Immature natural killer cell (primary cell): ENCODE data around the gene SSTR5. TPM values are rescaled to one million over a fixed set of nuclear protein-coding genes. Genes with fewer than 3 reads are reported as not detected.
A peak's percentile ranks its signal among the peaks of the same experiment; 100 is the strongest.

Source experiments
- DNase-seq, 3 donors: peaks; one replicate each; pipeline ENCODE4 v3.0.0; 2022; ENCODE audit warnings: mixed read lengths in 1 of 3
- H3K27ac Mint-ChIP-seq, 6 donors: one replicate each; pipeline ENCODE4 v1.8.0; 2020; ENCODE audit warnings: mixed read lengths in 6 of 6, mild to moderate bottlenecking in 5 of 6, inconsistent platforms in 4 of 6, moderate library complexity in 3 of 6
- H3K27me3 Mint-ChIP-seq, 3 donors: one replicate each; pipeline ENCODE4 v1.8.0; 2020 to 2021; ENCODE audit warnings: low read depth in 3 of 3, mild to moderate bottlenecking in 3 of 3, mixed read lengths in 3 of 3, moderate library complexity in 3 of 3, inconsistent platforms in 1 of 3
- H3K36me3 Mint-ChIP-seq, 3 donors: one replicate each; pipeline ENCODE4 v1.8.0; 2020; ENCODE audit warnings: mixed read lengths in 3 of 3, inconsistent platforms in 2 of 3, mild to moderate bottlenecking in 2 of 3
- H3K4me1 Mint-ChIP-seq, 2 donors: one replicate each; pipeline ENCODE4 v1.8.0; 2020; ENCODE audit warnings: inconsistent platforms in 2 of 2, mild to moderate bottlenecking in 2 of 2, mixed read lengths in 2 of 2, moderate library complexity in 1 of 2
- H3K4me3 Mint-ChIP-seq, 5 donors: one replicate each; pipeline ENCODE4 v1.8.0; 2020; ENCODE audit warnings: mild to moderate bottlenecking in 5 of 5, mixed read lengths in 5 of 5, inconsistent platforms in 3 of 5, moderate library complexity in 3 of 5
- H3K9me3 Mint-ChIP-seq, 6 donors: one replicate each; pipeline ENCODE4 v1.8.0; 2020; ENCODE audit warnings: mild to moderate bottlenecking in 6 of 6, mixed read lengths in 6 of 6, inconsistent platforms in 4 of 6, moderate library complexity in 3 of 6
- polyA plus RNA-seq, 3 donors: library from polyadenylated mRNA; unstranded; fragments of 300-500 nt; fragmentation: Illumina TruSeq; gene quantifications; one replicate each; pipeline ENCODE4 v1.2.3, GENCODE V29; 2021

The SSTR5 gene
- polyA plus RNA-seq, 3 donors from 2014 or later = not detected

GRCh38 chr16:1099189-1100083 is 26.9 kb downstream of the SSTR5 start:
- Mint-ChIP-seq H3K36me3 (no peaks in the 10 kb centered on the region), H3K27ac (no peak overlapping the region), H3K9me3 (no peaks in the 10 kb centered on the region), H3K4me3 (no peak overlapping the region), H3K27me3 (peaks cover 0 to 7% (median 0%) of the 10 kb centered on the region in 3 donors), H3K4me1 (no peaks in the 10 kb centered on the region)
- DNase-seq = no peak

DNA sequence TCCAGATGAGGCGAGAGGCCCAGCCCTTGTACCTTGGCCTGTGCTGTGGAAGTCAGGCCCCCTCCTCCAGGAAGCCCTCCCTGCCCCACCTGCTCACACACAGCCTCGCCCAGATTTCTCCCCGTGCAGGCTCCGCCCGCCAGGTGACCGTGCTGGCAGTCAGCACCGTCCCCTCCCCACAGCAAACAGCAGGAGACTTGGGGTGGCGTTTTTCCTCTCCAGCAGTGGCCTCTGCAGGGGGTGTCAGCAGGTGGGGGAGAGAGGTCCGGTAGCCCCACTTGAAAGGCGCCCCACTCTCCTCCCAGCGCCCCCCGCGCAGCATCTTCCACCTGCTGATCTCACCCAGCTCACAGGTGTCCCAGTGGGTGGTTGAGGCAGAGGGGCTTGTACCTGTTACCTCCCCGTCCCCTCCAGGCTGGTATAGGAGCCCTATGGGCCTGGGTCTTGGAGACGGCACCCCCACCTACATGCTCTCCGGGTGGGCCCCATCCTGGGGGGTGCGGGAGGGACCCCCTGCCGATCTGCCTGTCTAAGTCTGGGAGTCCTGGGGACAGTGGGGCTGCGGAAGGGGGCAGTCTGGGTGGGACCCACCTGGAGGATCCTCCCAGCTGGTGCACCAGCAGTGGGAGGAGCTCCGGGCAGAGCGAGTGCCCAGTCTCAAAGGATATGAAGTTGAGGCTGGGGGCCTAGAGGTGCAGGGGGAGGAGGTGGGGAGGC is 27.7 kb downstream of the SSTR5 start:
- no peak overlapping the region for H3K4me3 Mint-ChIP-seq
- no peaks in the 10 kb centered on the region for H3K9me3 Mint-ChIP-seq
- H3K27me3 Mint-ChIP-seq = peaks cover 0 to 7% (median 0%) of the 10 kb centered on the region in 3 donors

GRCh38 chr16:1101133-1101532 is 28.6 kb downstream of the SSTR5 start:
- peaks cover 0 to 7% (median 0%) of the 10 kb centered on the region in 3 donors for H3K27me3 Mint-ChIP-seq
- no peaks in the 10 kb centered on the region for H3K36me3 Mint-ChIP-seq
- H3K27ac Mint-ChIP-seq = no peak overlapping the region
- H3K9me3 Mint-ChIP-seq = no peaks in the 10 kb centered on the region
- no peaks in the 10 kb centered on the region for H3K4me1 Mint-ChIP-seq
- H3K4me3 Mint-ChIP-seq = no peak overlapping the region
- no peak for DNase-seq

More for the DNA sequence above, 27.7 kb downstream of the SSTR5 start:
- H3K4me1 Mint-ChIP-seq = no peaks in the 10 kb centered on the region
- DNase-seq = no peak
- H3K36me3 Mint-ChIP-seq = no peaks in the 10 kb centered on the region
- H3K27ac Mint-ChIP-seq = no peak overlapping the region

- no peak overlapping the region for H3K4me3 Mint-ChIP-seq
Observed at GRCh38 chr16:1101573-1102332, 29.2 kb downstream of the SSTR5 start.

GRCh38 chr16:1102333-1102700 is 29.8 kb downstream of the SSTR5 start:
- H3K36me3 Mint-ChIP-seq = no peaks in the 10 kb centered on the region
- no peaks in the 10 kb centered on the region for H3K9me3 Mint-ChIP-seq
- DNase-seq = no peak
- no peaks in the 10 kb centered on the region for H3K4me1 Mint-ChIP-seq
- peaks cover 0 to 7% (median 0%) of the 10 kb centered on the region in 3 donors for H3K27me3 Mint-ChIP-seq
- H3K4me3 Mint-ChIP-seq = no peak overlapping the region
- H3K27ac Mint-ChIP-seq = no peak overlapping the region

More at GRCh38 chr16:1101573-1102332, 29.2 kb downstream of the SSTR5 start:
- H3K36me3 Mint-ChIP-seq = no peaks in the 10 kb centered on the region
- no peak overlapping the region for H3K27ac Mint-ChIP-seq
- no peak for DNase-seq
- peaks cover 0 to 7% (median 0%) of the 10 kb centered on the region in 3 donors for H3K27me3 Mint-ChIP-seq
- H3K9me3 Mint-ChIP-seq = no peaks in the 10 kb centered on the region
- H3K4me1 Mint-ChIP-seq = no peaks in the 10 kb centered on the region

DNA sequence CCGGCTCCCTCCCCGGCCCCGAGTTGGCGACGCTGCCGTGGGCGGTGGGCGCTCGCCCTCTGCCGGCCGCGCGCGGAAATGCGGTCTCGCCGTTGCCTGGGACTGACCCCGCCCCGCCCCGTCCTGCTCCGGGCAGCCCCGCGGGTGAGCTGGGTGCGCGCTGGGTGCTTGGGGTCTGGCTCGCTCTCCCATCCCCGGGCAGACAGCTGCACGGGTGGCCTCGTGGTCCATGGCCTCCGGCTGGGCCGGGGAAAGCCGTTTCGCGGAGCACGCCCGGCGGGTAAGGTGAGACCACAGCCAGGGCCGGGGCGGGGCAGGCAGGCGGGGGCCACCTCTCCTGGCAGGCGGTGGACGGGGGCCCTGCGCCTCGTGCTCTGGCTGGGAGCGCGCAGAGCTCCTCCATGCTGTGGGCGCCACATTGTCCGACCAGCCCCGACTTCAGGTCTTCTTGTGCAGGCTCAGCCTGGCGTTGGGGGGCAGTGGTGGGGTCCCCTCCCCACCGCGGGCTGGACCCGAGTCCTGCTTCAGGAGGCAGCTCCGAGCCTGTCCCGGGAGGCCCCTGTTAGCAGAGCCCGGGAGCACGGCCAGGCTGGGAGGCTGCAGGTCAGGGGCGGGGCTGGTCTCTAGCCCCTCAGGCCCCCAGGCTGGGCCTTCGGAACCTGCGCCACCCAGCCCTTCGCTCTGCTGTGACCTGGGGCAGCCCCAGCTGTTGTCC is 30.5 kb downstream of the SSTR5 start:
- H3K27me3 Mint-ChIP-seq = peaks cover 0 to 7% (median 0%) of the 10 kb centered on the region in 3 donors
- H3K4me1 Mint-ChIP-seq = no peaks in the 10 kb centered on the region
- H3K27ac Mint-ChIP-seq = no peak overlapping the region
- H3K9me3 Mint-ChIP-seq = no peaks in the 10 kb centered on the region
- H3K36me3 Mint-ChIP-seq = no peaks in the 10 kb centered on the region
- peak; percentile 54 to 66 (median 60) for DNase-seq
- H3K4me3 Mint-ChIP-seq = no peak overlapping the region

DNA sequence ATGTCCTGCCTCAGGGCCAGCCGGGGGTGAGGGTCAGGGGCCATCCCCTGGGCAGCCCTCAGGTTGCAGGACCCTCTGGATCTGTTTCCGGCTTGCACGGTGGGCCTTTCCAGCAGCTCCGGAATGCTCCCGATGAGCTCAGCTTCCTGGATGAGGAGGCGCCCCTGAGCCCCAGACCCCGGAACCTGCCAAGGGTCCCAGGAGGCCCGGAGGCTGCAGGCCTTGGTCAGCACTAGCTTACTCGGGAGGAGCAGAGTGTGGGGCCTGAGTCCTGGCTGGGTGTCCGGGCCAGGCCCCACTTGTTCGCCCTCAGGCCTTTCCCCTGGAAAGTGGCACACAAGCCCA is 31.1 kb downstream of the SSTR5 start:
- no peak for DNase-seq
- H3K4me1 Mint-ChIP-seq = no peaks in the 10 kb centered on the region
- H3K36me3 Mint-ChIP-seq = no peaks in the 10 kb centered on the region
- no peak overlapping the region for H3K4me3 Mint-ChIP-seq
- peaks cover 0 to 7% (median 0%) of the 10 kb centered on the region in 3 donors for H3K27me3 Mint-ChIP-seq
- H3K9me3 Mint-ChIP-seq = no peaks in the 10 kb centered on the region
- H3K27ac Mint-ChIP-seq = no peak overlapping the region

GRCh38 chr16:1105888-1106620 is 33.5 kb downstream of the SSTR5 start:
- no peak overlapping the region for H3K27ac Mint-ChIP-seq
- no peaks in the 10 kb centered on the region for H3K36me3 Mint-ChIP-seq
- no peaks in the 10 kb centered on the region for H3K4me1 Mint-ChIP-seq
- no peak for DNase-seq
- H3K27me3 Mint-ChIP-seq = peaks cover 0 to 3% (median 0%) of the 10 kb centered on the region in 3 donors
- no peaks in the 10 kb centered on the region for H3K9me3 Mint-ChIP-seq
- H3K4me3 Mint-ChIP-seq = no peak overlapping the region

DNA sequence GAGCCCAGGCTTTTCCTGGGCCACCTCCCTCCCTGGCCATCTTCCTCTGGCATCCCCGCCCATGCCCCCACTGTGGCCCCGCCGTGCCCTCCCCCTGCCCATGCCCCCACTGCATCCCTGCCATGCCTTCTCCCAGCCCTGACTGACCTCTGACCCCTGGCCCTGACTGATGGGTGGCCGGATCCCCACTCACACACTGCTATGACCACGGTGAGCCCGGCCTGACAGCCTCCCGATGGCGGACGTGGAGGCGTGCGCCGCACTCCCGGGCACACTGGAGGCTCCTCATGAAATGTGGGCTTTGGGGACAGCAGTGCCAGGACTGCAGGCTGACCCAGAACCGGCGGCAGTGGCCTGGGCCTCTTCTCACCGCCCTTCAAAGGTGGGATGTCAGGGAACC is 34.1 kb downstream of the SSTR5 start:
- Mint-ChIP-seq H3K36me3 (no peaks in the 10 kb centered on the region), H3K27ac (no peak overlapping the region), H3K9me3 (no peaks in the 10 kb centered on the region), H3K4me1 (no peaks in the 10 kb centered on the region), H3K27me3 (peaks cover 0 to 5% (median 0%) of the 10 kb centered on the region in 3 donors), H3K4me3 (no peak overlapping the region)
- DNase-seq = no peak

GRCh38 chr16:1107141-1107540 is 34.6 kb downstream of the SSTR5 start:
- Mint-ChIP-seq H3K36me3 (no peaks in the 10 kb centered on the region), H3K27me3 (peaks cover 0 to 6% (median 0%) of the 10 kb centered on the region in 3 donors), H3K27ac (no peak overlapping the region), H3K4me3 (no peak overlapping the region), H3K4me1 (no peaks in the 10 kb centered on the region), H3K9me3 (no peaks in the 10 kb centered on the region)
- DNase-seq = no peak

- no peak for DNase-seq
- H3K4me1 Mint-ChIP-seq = no peaks in the 10 kb centered on the region
- peaks cover 0 to 6% (median 0%) of the 10 kb centered on the region in 3 donors for H3K27me3 Mint-ChIP-seq
- H3K27ac Mint-ChIP-seq = no peak overlapping the region
- no peak overlapping the region for H3K4me3 Mint-ChIP-seq
- H3K9me3 Mint-ChIP-seq = no peaks in the 10 kb centered on the region
- H3K36me3 Mint-ChIP-seq = no peaks in the 10 kb centered on the region
Observed at GRCh38 chr16:1107731-1108130, 35.2 kb downstream of the SSTR5 start.

DNA sequence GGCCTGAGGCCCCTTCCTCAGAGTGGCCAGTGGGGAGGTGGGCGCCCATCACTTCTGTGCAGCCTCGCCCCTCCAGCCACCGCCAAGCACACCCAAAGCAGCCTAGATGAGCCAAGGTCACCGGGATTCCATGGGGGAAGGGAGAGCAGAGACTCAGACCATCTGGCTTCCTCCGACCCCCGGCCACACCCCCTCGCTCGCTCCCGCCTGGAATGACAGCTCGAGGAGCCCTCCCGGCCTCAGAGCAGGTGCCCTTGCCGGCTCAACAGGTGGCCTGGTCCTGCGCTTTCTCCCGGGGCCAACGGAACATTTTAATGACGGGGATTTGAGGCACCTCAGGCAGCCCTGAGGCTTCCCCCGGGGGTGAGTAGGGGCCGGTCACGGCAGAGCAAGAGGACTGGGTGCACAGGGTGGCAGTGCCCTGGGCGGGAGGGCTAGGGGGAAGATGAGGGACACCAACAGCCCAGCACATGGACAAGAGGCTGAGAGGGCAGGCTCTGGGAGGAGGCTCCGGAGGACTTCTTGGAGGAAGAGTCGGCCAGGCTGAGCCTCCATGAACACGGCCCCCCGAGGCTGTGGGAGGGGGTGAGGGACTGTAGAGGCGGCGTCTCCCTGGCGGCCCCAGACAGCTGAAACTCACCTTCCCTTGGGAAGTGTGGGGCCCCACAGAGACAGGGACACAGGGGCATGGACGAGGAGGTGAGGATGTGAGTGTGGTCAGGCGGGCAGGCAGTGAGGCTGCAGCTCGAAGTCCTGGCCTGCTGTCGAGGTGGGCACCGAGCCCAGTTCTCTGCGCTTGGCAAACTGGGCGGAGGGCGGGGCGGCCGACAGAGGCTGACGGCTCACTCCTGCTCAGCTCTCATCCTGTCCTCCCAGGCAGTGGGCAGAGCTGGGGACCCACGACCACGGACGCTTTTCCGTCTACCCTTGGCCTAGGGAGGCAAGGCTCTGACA is 36.0 kb downstream of the SSTR5 start:
- peaks cover 0 to 6% (median 0%) of the 10 kb centered on the region in 3 donors for H3K27me3 Mint-ChIP-seq
- H3K9me3 Mint-ChIP-seq = no peaks in the 10 kb centered on the region
- H3K4me3 Mint-ChIP-seq = no peak overlapping the region
- H3K27ac Mint-ChIP-seq = no peak overlapping the region
- H3K36me3 Mint-ChIP-seq = no peaks in the 10 kb centered on the region
- no peaks in the 10 kb centered on the region for H3K4me1 Mint-ChIP-seq
- DNase-seq = no peak
